ENCODE measurements around the gene AMN.

AMN gene

GRCh38 chr14:102969901-102970300 lies 47.4 kb downstream of the AMN start:
- FAIRE-seq: no peak

DNA sequence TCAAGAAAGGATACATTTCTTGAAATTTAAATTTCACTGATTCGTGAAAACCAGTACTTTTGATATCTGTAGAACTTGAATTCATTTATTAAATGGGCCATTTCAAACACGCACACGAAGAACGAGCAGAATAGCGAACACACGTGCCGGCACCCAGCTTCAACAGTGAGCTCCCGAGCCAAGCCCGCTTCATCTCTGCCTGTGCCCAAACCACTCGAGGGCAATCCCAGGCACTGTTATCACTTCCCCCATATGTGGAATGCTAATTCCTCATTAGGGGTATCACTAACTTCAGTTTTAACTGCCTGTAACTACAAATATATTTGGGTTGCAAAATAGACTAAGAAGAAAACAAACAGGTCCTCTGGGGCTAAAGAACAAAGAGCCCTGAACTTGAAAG lies 48.0 kb downstream of the AMN start:
- FAIRE-seq: no peak

- no peak for FAIRE-seq
These were observed 48.9 kb downstream of the AMN start for GRCh38 chr14:102971314-102971713.

DNA sequence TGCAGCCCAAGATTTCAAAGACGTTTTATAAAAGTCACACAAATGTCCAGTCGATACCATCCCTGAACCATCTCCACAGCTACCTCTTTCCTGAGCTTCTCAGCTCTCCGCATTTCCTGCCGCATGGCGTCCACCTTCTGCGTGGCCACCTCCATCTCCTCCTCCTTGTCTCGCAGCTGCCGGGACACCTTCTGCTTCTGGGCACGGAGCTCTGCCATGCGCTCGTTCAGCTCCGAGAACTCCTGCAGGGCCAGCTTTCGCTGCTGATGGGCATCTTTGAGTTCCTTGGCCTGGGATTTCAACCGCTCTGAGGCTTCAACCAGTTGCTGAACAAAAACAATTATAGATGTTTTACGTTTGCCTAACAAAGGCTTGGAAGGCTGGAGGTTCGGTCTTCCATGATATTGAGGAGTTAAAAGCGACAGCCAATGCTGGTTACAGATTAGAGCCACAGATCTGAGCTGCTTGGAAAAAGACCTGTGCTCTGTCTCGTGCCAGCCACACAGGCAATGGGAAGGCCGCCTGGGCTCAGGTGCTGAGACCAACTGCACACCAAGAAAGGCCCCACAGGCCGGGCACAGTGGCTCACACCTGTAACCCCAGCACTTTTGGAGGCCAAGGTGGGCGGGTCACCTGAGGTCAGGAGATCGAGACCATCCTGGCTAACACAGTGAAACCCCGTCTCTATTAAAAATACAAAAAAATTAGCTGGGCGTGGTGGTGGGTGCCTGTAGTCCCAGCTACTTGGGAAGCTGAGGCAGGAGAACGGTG lies 49.6 kb downstream of the AMN start:
- FAIRE-seq: no peak

DNA sequence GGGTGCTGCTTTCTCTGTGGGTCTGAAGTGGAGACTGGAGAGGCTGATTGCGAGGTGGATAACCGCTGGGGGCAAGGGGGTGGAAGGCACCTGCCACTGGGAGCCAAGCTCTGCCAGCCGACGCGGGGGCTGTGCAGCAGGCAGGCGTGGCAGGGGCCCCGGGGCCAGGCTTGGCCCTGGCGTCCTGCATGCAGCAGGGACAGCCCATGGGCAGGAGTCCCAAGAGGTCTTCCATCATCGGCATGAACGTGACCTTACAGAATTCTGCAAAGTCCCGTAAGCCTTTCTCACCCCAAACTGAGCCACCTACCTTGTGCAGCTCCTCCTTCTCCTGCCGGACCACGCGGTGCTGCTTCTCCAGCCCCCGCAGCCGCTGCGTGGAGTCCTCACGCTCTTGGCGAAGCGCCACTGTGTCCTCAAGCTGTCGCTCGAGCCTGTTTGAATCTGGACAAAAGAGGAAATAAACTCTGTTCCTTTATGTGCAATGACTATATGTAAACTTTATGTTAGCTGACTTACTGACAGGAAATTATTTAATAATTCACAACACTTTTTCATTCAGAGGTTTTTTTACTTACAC lies 51.3 kb downstream of the AMN start:
- FAIRE-seq: no peak

- FAIRE-seq: no peak
These were observed 53.2 kb downstream of the AMN start for GRCh38 chr14:102975662-102976061.

DNA sequence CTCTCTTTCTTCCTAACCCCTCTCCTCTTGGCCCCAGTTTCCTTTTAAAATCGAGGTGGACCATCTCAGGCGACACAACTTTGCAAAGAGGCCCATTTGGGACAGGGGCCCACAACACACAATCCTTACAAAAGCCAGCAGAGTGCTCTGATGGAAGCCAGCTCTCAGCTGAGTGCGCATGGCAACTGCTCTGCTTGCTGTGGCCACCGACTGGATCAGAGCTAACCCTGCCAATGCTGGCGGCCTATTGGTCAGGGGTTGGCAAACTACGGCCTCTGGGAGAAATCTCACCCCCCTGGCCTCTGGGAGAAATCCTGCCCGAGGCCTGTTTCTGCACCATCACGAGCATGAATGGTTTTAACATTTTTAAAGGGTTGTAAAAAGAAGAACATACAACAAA lies 55.0 kb downstream of the AMN start:
- FAIRE-seq: no peak

- FAIRE-seq: no peak
These were observed 56.9 kb downstream of the AMN start for GRCh38 chr14:102979406-102979805.

GRCh38 chr14:102980409-102980810 lies 57.9 kb downstream of the AMN start:
- no peak for FAIRE-seq

All from TTC549 (cell line).